ENCODE measurements around the gene HMCN2.
"Not testable (repeated sequence)": the region's sequence is repeated elsewhere in the genome, so short reads cannot be mapped to it uniquely, and the experiment has no call there.

HMCN2 gene

DNA sequence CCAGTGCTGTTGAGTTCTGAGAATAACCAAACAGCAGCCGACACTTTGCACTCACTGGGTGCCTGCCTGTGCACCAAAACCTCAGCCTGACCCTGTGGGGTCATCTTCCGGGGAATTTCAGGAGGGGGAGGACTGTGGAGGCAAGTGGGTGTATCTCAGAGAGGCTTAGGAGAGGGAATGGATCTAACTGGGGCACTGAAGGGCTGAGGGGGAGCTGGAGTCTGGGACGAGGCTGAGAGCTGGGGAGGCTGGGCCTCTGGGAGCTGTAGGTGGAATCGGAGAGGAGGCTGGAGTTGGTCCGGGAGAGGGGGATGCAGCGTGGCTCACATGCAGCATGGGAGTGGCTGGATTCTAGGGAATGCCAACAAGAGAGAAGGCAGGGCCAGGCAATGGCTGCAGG, 164.3 kb downstream of the HMCN2 start:
- DNase-seq (ENCODE audit: low read depth in 2 of 3, low spot score in 1 of 3): no peak

DNA sequence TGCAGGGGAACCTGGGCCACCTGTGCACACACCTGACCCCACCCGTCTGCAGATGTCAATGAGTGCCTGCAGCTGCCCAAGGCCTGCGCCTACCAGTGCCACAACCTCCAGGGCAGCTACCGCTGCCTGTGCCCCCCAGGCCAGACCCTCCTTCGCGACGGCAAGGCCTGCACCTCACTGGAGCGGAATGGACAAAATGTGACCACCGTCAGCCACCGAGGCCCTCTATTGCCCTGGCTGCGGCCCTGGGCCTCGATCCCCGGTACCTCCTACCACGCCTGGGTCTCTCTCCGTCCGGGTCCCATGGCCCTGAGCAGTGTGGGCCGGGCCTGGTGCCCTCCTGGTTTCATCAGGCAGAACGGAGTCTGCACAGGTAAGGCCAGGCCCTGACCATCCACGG, 164.7 kb downstream of the HMCN2 start:
- DNase-seq (ENCODE audit: low read depth in 2 of 3, low spot score in 1 of 3): no peak

GRCh38 chr9:130430734-130431535, 165.4 kb downstream of the HMCN2 start:
- no peak for DNase-seq (ENCODE audit: low read depth in 2 of 3, low spot score in 1 of 3)

GRCh38 chr9:130431536-130432303, 166.2 kb downstream of the HMCN2 start:
- no peak for DNase-seq (ENCODE audit: low read depth in 2 of 3, low spot score in 1 of 3)

GRCh38 chr9:130432362-130432761, 166.8 kb downstream of the HMCN2 start:
- DNase-seq (ENCODE audit: low read depth in 2 of 3, low spot score in 1 of 3): no peak

GRCh38 chr9:130432796-130433167, 167.2 kb downstream of the HMCN2 start:
- DNase-seq (ENCODE audit: low read depth in 2 of 3, low spot score in 1 of 3): no peak

- DNase-seq (ENCODE audit: low read depth in 2 of 3, low spot score in 1 of 3): peak; percentile 4 to 35 (median 27)
These were observed 167.8 kb downstream of the HMCN2 start for GRCh38 chr9:130433168-130433946.

- DNase-seq (ENCODE audit: low read depth in 2 of 3, low spot score in 1 of 3): no peak
These were observed 168.3 kb downstream of the HMCN2 start for GRCh38 chr9:130433947-130434262.

- not testable (repeated sequence) for DNase-seq (ENCODE audit: low read depth in 2 of 3, low spot score in 1 of 3)
These were observed 169.1 kb downstream of the HMCN2 start for GRCh38 chr9:130434656-130435055.

DNA sequence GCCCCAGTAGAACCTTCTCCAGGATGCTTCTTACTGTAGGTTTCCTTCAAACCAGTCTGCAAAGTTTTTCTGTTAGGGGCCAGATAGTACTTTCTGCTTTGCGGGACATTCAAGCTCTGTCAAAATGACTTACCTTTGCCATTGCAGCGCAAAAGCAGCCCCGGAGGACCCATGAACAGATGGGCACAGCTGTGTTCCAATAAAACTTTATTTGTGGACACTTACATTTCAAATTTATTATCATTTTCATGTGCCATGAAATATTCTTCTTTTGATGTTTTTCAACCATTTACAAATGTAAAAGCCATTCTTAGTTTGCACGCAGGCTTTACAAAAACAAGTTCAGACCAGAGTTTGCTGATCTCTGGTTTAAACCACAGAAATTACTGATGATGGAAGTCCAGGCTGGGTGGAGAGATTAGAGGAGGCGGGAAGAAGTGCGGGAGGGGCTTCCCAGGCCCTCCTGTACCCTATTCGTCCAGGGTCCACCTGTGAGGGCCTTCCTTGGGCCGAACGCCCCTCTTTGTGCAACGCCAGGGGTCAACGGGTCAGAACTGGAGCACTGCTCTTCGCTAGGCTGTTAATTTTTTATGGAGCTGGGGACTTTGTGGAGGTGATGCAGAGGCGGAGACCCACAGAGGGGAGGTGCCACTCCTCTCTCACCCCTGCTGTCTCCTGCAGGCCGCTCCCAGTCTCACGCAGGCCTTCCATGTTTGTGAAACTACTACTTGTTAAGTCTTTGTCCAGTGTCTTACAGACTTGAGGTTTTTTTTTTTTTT, 171.6 kb downstream of the HMCN2 start:
- no peak for DNase-seq (ENCODE audit: low read depth in 2 of 3, low spot score in 1 of 3)

DNA sequence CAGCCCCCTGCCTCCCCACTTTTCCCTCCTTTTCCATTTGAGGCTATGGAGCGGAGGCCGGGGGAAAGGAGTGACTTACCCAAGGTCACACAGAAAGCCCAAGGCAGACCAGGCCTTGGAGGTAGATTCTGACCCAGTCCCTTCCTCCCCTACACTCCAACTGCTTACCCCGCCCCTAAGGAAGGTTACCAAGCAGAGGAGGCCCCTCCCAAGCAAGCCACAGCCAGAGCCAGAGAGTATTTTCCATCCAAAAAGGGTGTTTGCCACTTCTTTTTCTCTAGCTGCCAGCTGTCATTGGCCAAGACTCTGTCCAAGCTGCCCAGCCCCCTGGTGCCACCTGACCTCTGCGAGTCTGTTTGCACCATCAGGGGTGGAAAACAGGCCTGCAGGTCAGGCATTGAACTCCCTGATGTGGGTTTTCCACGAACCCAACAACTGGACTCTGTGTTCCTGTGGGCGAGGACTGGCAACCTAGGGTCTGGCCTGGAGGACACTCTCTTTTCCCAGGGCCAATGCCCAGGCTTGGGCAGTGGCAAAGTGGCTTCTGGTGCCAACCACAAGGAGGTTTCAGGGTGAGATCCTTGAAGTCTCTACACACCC, 172.9 kb downstream of the HMCN2 start:
- DNase-seq (ENCODE audit: low read depth in 2 of 3, low spot score in 1 of 3): no peak

GRCh38 chr9:130441031-130441430, 175.5 kb downstream of the HMCN2 start:
- DNase-seq (ENCODE audit: low read depth in 2 of 3, low spot score in 1 of 3): no peak

GRCh38 chr9:130442746-130443455, 177.3 kb downstream of the HMCN2 start:
- no peak for DNase-seq (ENCODE audit: low read depth in 2 of 3, low spot score in 1 of 3)

- DNase-seq (ENCODE audit: low read depth in 2 of 3, low spot score in 1 of 3): no peak
These were observed 177.9 kb downstream of the HMCN2 start for GRCh38 chr9:130443456-130443801.

DNA sequence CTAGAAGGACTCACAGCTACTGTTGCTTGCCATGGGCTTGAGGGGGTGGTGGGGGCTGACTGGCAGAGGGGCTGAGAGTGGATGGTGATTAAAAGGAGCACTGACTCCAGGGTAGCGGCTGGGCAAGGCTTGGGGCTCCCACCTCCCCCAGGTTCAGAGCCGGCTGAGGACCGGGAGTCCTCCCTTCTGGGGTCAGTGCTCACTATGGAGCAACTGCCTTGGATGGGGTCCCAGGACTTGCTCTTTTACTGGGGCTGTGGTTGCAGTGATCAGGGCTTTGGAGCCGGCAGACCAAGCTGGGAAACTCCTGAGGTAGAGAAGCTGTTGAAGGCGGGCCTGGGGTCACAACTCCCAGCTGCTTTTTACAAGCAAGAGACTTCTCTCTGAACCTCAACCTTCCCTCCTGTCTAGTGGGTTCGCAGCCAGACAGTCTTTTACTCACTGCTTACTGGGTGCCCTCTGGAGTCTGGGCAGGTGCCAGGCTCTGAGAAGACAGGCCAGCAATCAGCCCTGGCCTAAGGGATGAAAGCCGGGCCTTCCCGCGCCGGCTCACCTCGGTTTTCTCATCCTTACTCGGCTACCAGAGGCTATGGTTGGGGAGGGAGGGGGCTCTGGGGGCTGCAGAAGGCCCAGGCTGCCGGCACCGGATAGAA, 178.4 kb downstream of the HMCN2 start:
- DNase-seq (ENCODE audit: low read depth in 2 of 3, low spot score in 1 of 3): no peak

DNA sequence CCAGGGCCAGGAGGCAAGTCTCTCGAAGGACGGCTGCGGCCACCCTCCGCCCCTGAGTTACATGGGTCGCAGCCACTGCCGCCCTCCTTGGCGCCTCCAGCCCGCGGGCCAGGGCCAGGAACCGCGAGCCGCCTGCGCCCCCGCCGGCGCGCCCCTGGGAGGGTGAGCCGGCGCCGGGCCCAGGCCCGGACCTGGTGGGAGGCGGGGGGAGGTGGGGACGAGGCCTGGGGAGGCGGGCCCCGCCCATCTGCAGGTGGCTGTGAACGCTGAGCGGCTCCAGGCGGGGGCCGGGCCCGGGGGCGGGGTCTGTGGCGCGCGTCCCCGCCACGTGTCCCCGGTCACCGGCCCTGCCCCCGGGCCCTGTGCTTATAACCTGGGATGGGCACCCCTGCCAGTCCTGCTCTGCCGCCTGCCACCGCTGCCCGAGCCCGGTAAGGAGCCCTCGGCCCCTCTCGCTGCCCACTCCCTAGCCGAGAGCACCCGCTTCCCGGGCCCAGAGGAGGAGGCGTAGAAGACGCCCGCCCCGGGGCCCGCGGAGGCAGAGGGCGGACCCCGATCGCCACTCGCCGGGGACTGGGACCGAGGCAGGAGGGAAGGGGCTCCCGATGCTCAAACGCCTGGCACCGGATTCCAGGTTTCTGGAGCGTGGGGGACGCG, 179.1 kb downstream of the HMCN2 start, which contains the start of gene ASS1:
TSS of gene ASS1 (plus strand) at position 397 of the 657 bp plus-strand sequence. CDS start 7,268 bp downstream, outside the sequence.
- peak; percentile 12 to 27 (median 15) for DNase-seq (ENCODE audit: low read depth in 2 of 3, low spot score in 1 of 3)

GRCh38 chr9:130445268-130445983, 179.9 kb downstream of the HMCN2 start:
- DNase-seq (ENCODE audit: low read depth in 2 of 3, low spot score in 1 of 3): no peak

GRCh38 chr9:130446101-130446861, 180.7 kb downstream of the HMCN2 start:
- no peak for DNase-seq (ENCODE audit: low read depth in 2 of 3, low spot score in 1 of 3)

Data from stimulated activated CD4-positive, alpha-beta T cell treated with anti-CD3 and anti-CD28 coated beads, Interleukin-12 subunit alpha, Interleukin-12 subunit beta, amount 100 ng/mL, for 48 hours (primary cell).